Fibroblast of the aortic adventitia (primary cell): ENCODE data around the gene CASP8AP2. TPM values are rescaled to one million over a fixed set of nuclear protein-coding genes. Genes with fewer than 3 reads are reported as not detected.
"Not testable (repeated sequence)": the region's sequence is repeated elsewhere in the genome, so short reads cannot be mapped to it uniquely, and the experiment has no call there.

Experiments used
- DNase-seq: peaks from one replicate; pipeline ENCODE4 v3.0.0-alpha.2; 2010; ENCODE audit warnings: low read depth
- H3K4me3 ChIP-seq: 2 replicates; pipeline ENCODE4 v1.5.1; 2011; ENCODE audit warnings: low read depth, mild to moderate bottlenecking, control low read depth, low read length, moderate library complexity
- CTCF ChIP-seq: IDR thresholded peaks from 2 replicates; pipeline ENCODE4 v1.5.1; 2011; ENCODE audit warnings: mild to moderate bottlenecking, low read length, control low read depth, inconsistent platforms; ENCODE audit not compliant: insufficient read depth
- total RNA-seq: library from RNA; depleted of rRNA; stranded (reverse); fragments of >200 nt; gene quantifications from 2 replicates; pipeline ENCODE4 v1.2.3, GENCODE V29; 2012; ENCODE audit warnings: low replicate concordance

Gene CASP8AP2
- total RNA-seq, 1 donor: 27.6 TPM

- TF ChIP-seq CTCF: no peak
- DNase-seq: peak; percentile 47
- peak overlapping the region; percentile 99 for H3K4me3 ChIP-seq
Measured at GRCh38 chr6:89818977-89819335, 10.7 kb upstream of the CASP8AP2 start.

- no peak for TF ChIP-seq CTCF
- DNase-seq: peak; percentile 93
- H3K4me3 ChIP-seq: peak within 1 kb of the TSS; percentile 99
Measured at GRCh38 chr6:89819336-89820130, 10.1 kb upstream of the CASP8AP2 start, which contains the start of gene MDN1. Gene MDN1 (minus strand): TSS chr6:89819794. CDS start chr6:89819607, 187 bp downstream.

GRCh38 chr6:89826029-89826528 is 3.6 kb upstream of the CASP8AP2 start:
- no peak for TF ChIP-seq CTCF
- no peak overlapping the region for H3K4me3 ChIP-seq
- DNase-seq: peak; percentile 67

- H3K4me3 ChIP-seq: peak overlapping the region; percentile 84
- not testable (repeated sequence) for DNase-seq
Measured at GRCh38 chr6:89828475-89828987, 1.1 kb upstream of the CASP8AP2 start.

GRCh38 chr6:89828988-89829471 is 650 bp upstream of the CASP8AP2 start:
- no peak for TF ChIP-seq CTCF
- H3K4me3 ChIP-seq: peak overlapping the region; percentile 84
- DNase-seq: no peak

GRCh38 chr6:89830170-89830809 is 610 bp downstream of the CASP8AP2 start:
- no peak for TF ChIP-seq CTCF
- peak overlapping the region; percentile 92 for H3K4me3 ChIP-seq
- DNase-seq: no peak
